SU-DHL-6 (cell line): ENCODE data around the gene PLXNC1.

ENCODE experiments used
- H2AFZ ChIP-seq: fragments of 200-600 bp; sonication (generic); 2 replicates; pipeline ENCODE4 v1.6.1; 2014; ENCODE audit warnings: low read depth, mild to moderate bottlenecking, moderate library complexity, mixed read lengths, antibody characterized with exemption, low read length; ENCODE audit not compliant: severe bottlenecking
- H3F3A ChIP-seq: fragments of 200-600 bp; shearing (Covaris generic); 2 replicates; pipeline ENCODE4 v1.6.0; 2016; ENCODE audit warnings: antibody characterized with exemption, mild to moderate bottlenecking; ENCODE audit not compliant: insufficient read depth
- H3K27ac ChIP-seq: fragments of 200-600 bp; sonication (generic); 2 replicates; pipeline ENCODE4 v1.5.1; 2016; ENCODE audit warnings: low read depth, mild to moderate bottlenecking, low read length, moderate library complexity, mixed read lengths
- H3K27me3 ChIP-seq: fragments of 200-600 bp; sonication (generic), shearing (Covaris generic); 2 replicates; pipeline ENCODE4 v1.6.0; 2014; ENCODE audit warnings: mild to moderate bottlenecking, low read length
- H3K36me3 ChIP-seq: fragments of 200-600 bp; sonication (generic); 2 replicates; pipeline ENCODE4 v1.6.1; 2014; ENCODE audit warnings: mild to moderate bottlenecking, low read length, mixed read lengths
- H3K4me2 ChIP-seq: fragments of 300-600, 200-600 bp; shearing (Covaris generic), sonication (generic); 2 replicates; pipeline ENCODE4 v1.6.0; 2014; ENCODE audit warnings: low read length, low read depth, mild to moderate bottlenecking; ENCODE audit not compliant: poor library complexity, severe bottlenecking
- H3K4me3 ChIP-seq: fragments of 200-600 bp; sonication (generic); 2 replicates; pipeline ENCODE4 v1.5.1; 2014; ENCODE audit warnings: antibody characterized with exemption, low read length, mild to moderate bottlenecking, mixed read lengths; ENCODE audit not compliant: insufficient read depth, poor library complexity, severe bottlenecking
- H3K79me2 ChIP-seq: fragments of 200-600 bp; sonication (generic); 2 replicates; pipeline ENCODE4 v1.6.1; 2014; ENCODE audit warnings: mild to moderate bottlenecking, low read length, moderate library complexity; ENCODE audit not compliant: insufficient read depth
- H3K9ac ChIP-seq: fragments of 200-600 bp; sonication (generic); 2 replicates; pipeline ENCODE4 v1.7.0; 2014; ENCODE audit warnings: mild to moderate bottlenecking, low read length
- H3K9me2 ChIP-seq: fragments of 200-600 bp; sonication (generic); replicated peaks from 2 replicates; pipeline ENCODE4 v1.6.1; 2014; ENCODE audit warnings: low read length; ENCODE audit not compliant: insufficient read depth
- H3K9me3 ChIP-seq: fragments of 200-600 bp; sonication (generic); 2 replicates; pipeline ENCODE4 v1.6.1; 2014; ENCODE audit warnings: low read length, mixed read lengths; ENCODE audit not compliant: insufficient read depth
- H4K20me1 ChIP-seq: fragments of 200-600 bp; sonication (generic); 2 replicates; pipeline ENCODE4 v1.6.1; 2014; ENCODE audit warnings: low read depth, mild to moderate bottlenecking, antibody characterized with exemption, low read length, moderate library complexity, mixed read lengths
- CTCF ChIP-seq: fragments of 200-600 bp; sonication (generic); IDR thresholded peaks from one replicate; pipeline ENCODE4 v1.5.1; 2017; ENCODE audit warnings: antibody characterized with exemption, mild to moderate bottlenecking, low read length, moderate library complexity; ENCODE audit not compliant: insufficient read depth, poor library complexity, severe bottlenecking
- EZH2phosphoT487 ChIP-seq: fragments of 200-600 bp; sonication (generic), shearing (Covaris generic); conservative IDR thresholded peaks from 2 replicates; pipeline ENCODE4 v1.6.1; 2018; ENCODE audit warnings: mild to moderate bottlenecking, antibody characterized with exemption, low read length, moderate library complexity, mixed read lengths

Gene PLXNC1

GRCh38 chr12:94244165-94245133, 96.1 kb downstream of the PLXNC1 start:
- no peak overlapping the region for H2AFZ ChIP-seq
- H3K9me3 ChIP-seq, result no peaks in the 10 kb centered on the region
- no peak overlapping the region for H3K9ac ChIP-seq
- no peaks in the 10 kb centered on the region for H4K20me1 ChIP-seq
- no peaks in the 10 kb centered on the region for H3K79me2 ChIP-seq
- H3F3A ChIP-seq, result no peaks in the 10 kb centered on the region
- H3K27me3 ChIP-seq, result no peaks in the 10 kb centered on the region
- no peak for TF ChIP-seq EZH2phosphoT487
- TF ChIP-seq CTCF, result no peak
- H3K27ac ChIP-seq, result no peak overlapping the region
- no peaks in the 10 kb centered on the region for H3K9me2 ChIP-seq
- no peak overlapping the region for H3K4me3 ChIP-seq
- peaks cover 5% of the 10 kb centered on the region; the same call in 1 of the 2 replicates for H3K36me3 ChIP-seq
- peak overlapping the region; percentile 7 for H3K4me2 ChIP-seq

- no peaks in the 10 kb centered on the region for H3K9me2 ChIP-seq
- H3K27ac ChIP-seq, result no peak overlapping the region
- no peak overlapping the region for H3K4me2 ChIP-seq
These were observed 97.4 kb downstream of the PLXNC1 start for GRCh38 chr12:94245631-94246383.

GRCh38 chr12:94247246-94247645, 98.9 kb downstream of the PLXNC1 start:
- Histone ChIP-seq H3K9ac (no peak overlapping the region), H3K9me2 (no peaks in the 10 kb centered on the region), H3K9me3 (no peaks in the 10 kb centered on the region), H3K79me2 (no peaks in the 10 kb centered on the region), H3K4me2 (no peak overlapping the region), H3K27ac (no peak overlapping the region), H3F3A (no peaks in the 10 kb centered on the region), H2AFZ (no peak overlapping the region), H3K36me3 (no peaks in the 10 kb centered on the region), H4K20me1 (no peaks in the 10 kb centered on the region), H3K4me3 (no peak overlapping the region), H3K27me3 (no peaks in the 10 kb centered on the region)
- TF ChIP-seq CTCF (no peak), EZH2phosphoT487 (no peak)

More at GRCh38 chr12:94245631-94246383, 97.4 kb downstream of the PLXNC1 start:
- H3K4me3 ChIP-seq, result no peak overlapping the region
- H2AFZ ChIP-seq, result no peak overlapping the region
- no peaks in the 10 kb centered on the region for H3F3A ChIP-seq
- H3K79me2 ChIP-seq, result no peaks in the 10 kb centered on the region
- no peak overlapping the region for H3K9ac ChIP-seq
- H3K36me3 ChIP-seq, result peaks cover under 1% of the 10 kb centered on the region; the same call in 1 of the 2 replicates
- no peak for TF ChIP-seq CTCF
- TF ChIP-seq EZH2phosphoT487, result no peak
- no peaks in the 10 kb centered on the region for H4K20me1 ChIP-seq
- H3K9me3 ChIP-seq, result no peaks in the 10 kb centered on the region
- no peaks in the 10 kb centered on the region for H3K27me3 ChIP-seq
